Caco-2 (cell line): ENCODE data around the gene SV2C. TPM values are rescaled to one million over a fixed set of nuclear protein-coding genes. Genes with fewer than 3 reads are reported as not detected.
"Not testable (repeated sequence)": the region's sequence is repeated elsewhere in the genome, so short reads cannot be mapped to it uniquely, and the experiment has no call there.

Experiments
- Bru-seq: library from RNA; stranded (reverse); fragments of 400-500 nt; gene quantifications from one replicate; lab custom pipeline; 2021; lab: Mats Ljungman, UMichigan
- BruChase-seq, 2 experiments: library from RNA; stranded (reverse); fragments of 400-500 nt; gene quantifications; one replicate each; lab custom pipeline; 2021; lab: Mats Ljungman, UMichigan
- BruUV-seq: library from RNA; stranded (reverse); fragments of 400-500 nt; replicated peaks from 2 replicates; lab custom pipeline; 2021; lab: Mats Ljungman, UMichigan
- CTCF ChIA-PET: fragments of 300-600 bp; sonication (Branson Sonifier 250); formaldehyde crosslinking; loops from one replicate; lab custom pipeline; 2022; ENCODE audit warnings: antibody characterized with exemption; lab: Charles Lee
- POLR2A ChIA-PET: fragments of 300-600 bp; sonication (Branson Sonifier 250); formaldehyde crosslinking; loops from one replicate; lab custom pipeline; 2022; ENCODE audit warnings: antibody characterized with exemption; lab: Charles Lee
- DNase-seq, 2 experiments: peaks; one replicate each; pipeline versions ENCODE4 v3.0.0 to v3.0.0-alpha.2; 2020 to 2022
- H3K27me3 ChIP-seq: replicated peaks from 2 replicates; pipeline ENCODE4 v1.6.0; 2011; ENCODE audit warnings: low read length; ENCODE audit not compliant: control insufficient read depth, insufficient read depth
- H3K36me3 ChIP-seq: 2 replicates; pipeline ENCODE4 v1.5.1; 2011; ENCODE audit warnings: low read length; ENCODE audit not compliant: control insufficient read depth, insufficient read depth
- H3K4me1 ChIP-seq: fragments of 250-450 bp; sonication (Bioruptor Pico); 2 replicates; pipeline ENCODE4 v1.5.1; 2020; ENCODE audit warnings: mild to moderate bottlenecking
- H3K4me3 ChIP-seq: 2 replicates; pipeline ENCODE4 v1.5.1; 2011; ENCODE audit warnings: low read depth, mild to moderate bottlenecking, control low read depth, low read length
- H3K9me3 ChIP-seq: fragments of 250-450 bp; sonication (Bioruptor Pico); 2 replicates; pipeline ENCODE4 v1.5.1; 2020; ENCODE audit warnings: mild to moderate bottlenecking, moderate library complexity
- H3K27ac Mint-ChIP-seq: one replicate; pipeline ENCODE4 v1.8.0; 2022; ENCODE audit warnings: mixed read lengths; ENCODE audit not compliant: unreplicated experiment
- H3K27me3 Mint-ChIP-seq: one replicate; pipeline ENCODE4 v1.8.0; 2022; ENCODE audit warnings: mixed read lengths; ENCODE audit not compliant: insufficient read depth, unreplicated experiment
- H3K36me3 Mint-ChIP-seq: one replicate; pipeline ENCODE4 v1.8.0; 2022; ENCODE audit warnings: mild to moderate bottlenecking, mixed read lengths; ENCODE audit not compliant: insufficient read depth, unreplicated experiment
- H3K4me1 Mint-ChIP-seq: one replicate; pipeline ENCODE4 v1.8.0; 2022; ENCODE audit warnings: low read depth, mixed read lengths; ENCODE audit not compliant: unreplicated experiment
- H3K4me3 Mint-ChIP-seq: one replicate; pipeline ENCODE4 v1.8.0; 2022; ENCODE audit warnings: mild to moderate bottlenecking, moderate library complexity, mixed read lengths; ENCODE audit not compliant: unreplicated experiment
- H3K9me3 Mint-ChIP-seq: one replicate; pipeline ENCODE4 v1.8.0; 2022; ENCODE audit warnings: mixed read lengths; ENCODE audit not compliant: unreplicated experiment
- CTCF ChIP-seq, 2 experiments: fragments of 200-600 bp in 1 of 2; IDR thresholded peaks; 1 replicate in 1 of 2; 2 replicates in 1 of 2; pipeline versions ENCODE4 v1.5.1 to v1.8.0; 2011 to 2022; ENCODE audit warnings: antibody characterized with exemption in 1 of 2, control low read depth in 1 of 2, inconsistent platforms in 1 of 2, low read depth in 1 of 2, low read length in 1 of 2, mild to moderate bottlenecking in 1 of 2, moderate library complexity in 1 of 2; ENCODE audit not compliant: insufficient read depth in 1 of 2, severe bottlenecking in 1 of 2, unreplicated experiment in 1 of 2
- intact Hi-C: fragments of 100-400 bp; cut with micrococcal nuclease; formaldehyde crosslinking; loops from one replicate; pipeline ENCODE4 v1.10.0; 2022; ENCODE audit not compliant: unreplicated experiment
- long read RNA-seq: library from polyadenylated mRNA; stranded (forward); transcript quantifications from one replicate; pipeline ENCODE4 v2.0.0, GENCODE V29; 2022
- total RNA-seq: library from RNA; stranded (reverse); gene quantifications from 2 replicates; pipeline ENCODE4 v1.2.3, GENCODE V29; 2022

Gene SV2C
- total RNA-seq = not detected in 2 replicates
- percentile 4 among the genes with signal in this experiment for Bru-seq, nascent RNA
- BruChase-seq, experiment 1, labeled RNA remaining after a 2-hour chase = percentile 2 among the genes with signal in this experiment
- percentile 2 among the genes with signal in this experiment for BruChase-seq, experiment 2, labeled RNA remaining after a 6-hour chase
- long read RNA-seq, partial matches to known transcripts = 0 of 4 reads
- long read RNA-seq, other reads (novel, unspliced or antisense) = 4 of 4 reads

- Mint-ChIP-seq H3K4me1 (peaks cover 8% of the 10 kb centered on the region), H3K36me3 (no peaks in the 10 kb centered on the region), H3K4me3 (peak within 1 kb of the TSS; percentile 68), H3K9me3 (no peaks in the 10 kb centered on the region), H3K27ac (no peak within 1 kb of the TSS), H3K27me3 (peaks cover 43% of the 10 kb centered on the region)
- CTCF ChIA-PET = no interaction called here
- BruUV-seq = no TSS peak
- Histone ChIP-seq H3K9me3 (no peaks in the 10 kb centered on the region), H3K4me3 (peak within 1 kb of the TSS; percentile 16), H3K4me1 (peaks cover 15% of the 10 kb centered on the region; the same call in 1 of the 2 replicates), H3K27me3 (no peaks in the 10 kb centered on the region; the same call in none of the 2 replicates), H3K36me3 (no peaks in the 10 kb centered on the region)
- POLR2A ChIA-PET = no interaction called here
- intact Hi-C loops = no loop called here
- peak in 1 of 2 experiments; percentile 30 for DNase-seq
- no peak for TF ChIP-seq CTCF (IDR thresholded peaks at IDR 0.05; ENCODE audit: insufficient read depth in 1 of 2, low read depth in 1 of 2, low read length in 1 of 2, severe bottlenecking in 1 of 2, unreplicated experiment in 1 of 2)
These were observed at the start of gene SV2C for GRCh38 chr5:76082772-76083554. SV2C (plus strand) TSS chr5:76083383; CDS start chr5:76131751, 48,368 bp downstream.

GRCh38 chr5:76037736-76038151 lies 45.4 kb upstream of the SV2C start:
- H3K27me3 Mint-ChIP-seq, H3K4me1 Mint-ChIP-seq, H3K4me3 ChIP-seq, BruUV-seq, H3K4me1 ChIP-seq, H3K36me3 Mint-ChIP-seq, H3K27me3 ChIP-seq, H3K36me3 ChIP-seq, CTCF ChIA-PET, H3K9me3 Mint-ChIP-seq, H3K27ac Mint-ChIP-seq, H3K9me3 ChIP-seq, POLR2A ChIA-PET, DNase-seq, intact Hi-C loops: not testable (repeated sequence)
- peak overlapping the region; percentile 35 for H3K4me3 Mint-ChIP-seq

- Histone ChIP-seq H3K4me3 (no peak overlapping the region), H3K4me1 (no peaks in the 10 kb centered on the region), H3K27me3 (no peaks in the 10 kb centered on the region), H3K36me3 (no peaks in the 10 kb centered on the region), H3K9me3 (no peaks in the 10 kb centered on the region)
- no peaks in the 10 kb centered on the region for H3K36me3 Mint-ChIP-seq
- no peaks in the 10 kb centered on the region for H3K9me3 Mint-ChIP-seq
- no peak overlapping the region for H3K27ac Mint-ChIP-seq
- intact Hi-C loops = no loop called here
- no peaks in the 10 kb centered on the region for H3K4me1 Mint-ChIP-seq
- peak overlapping the region; percentile 35 for H3K4me3 Mint-ChIP-seq
- ChIA-PET POLR2A (no interaction called here), CTCF (no interaction called here)
- no peak for TF ChIP-seq CTCF (IDR thresholded peaks at IDR 0.05; ENCODE audit: insufficient read depth in 1 of 2, low read depth in 1 of 2, low read length in 1 of 2, severe bottlenecking in 1 of 2, unreplicated experiment in 1 of 2)
- H3K27me3 Mint-ChIP-seq = peaks cover 9% of the 10 kb centered on the region
- no peak for DNase-seq
- BruUV-seq = no TSS peak
These were observed 45.0 kb upstream of the SV2C start for GRCh38 chr5:76038212-76038611.
